IPS-18a (cell line): Measurements from ENCODE around the gene RGS4.
"Not testable (repeated sequence)": the region's sequence is repeated elsewhere in the genome, so short reads cannot be mapped to it uniquely, and the experiment has no call there.

Source experiments
- H3K27ac ChIP-seq: one replicate; pipeline ENCODE4 v1.5.1; 2013; ENCODE audit warnings: low read length
- H3K27me3 ChIP-seq: one replicate; pipeline ENCODE4 v1.6.1; 2013; ENCODE audit warnings: mild to moderate bottlenecking, low read length; ENCODE audit not compliant: control insufficient read depth, insufficient read depth
- H3K36me3 ChIP-seq: one replicate; pipeline ENCODE4 v1.6.1; 2013; ENCODE audit warnings: low read depth, low read length; ENCODE audit not compliant: control insufficient read depth
- H3K4me1 ChIP-seq: one replicate; pipeline ENCODE4 v1.6.1; 2013; ENCODE audit warnings: low read depth, low read length; ENCODE audit not compliant: control insufficient read depth
- H3K4me3 ChIP-seq: one replicate; pipeline ENCODE4 v1.5.1; 2013; ENCODE audit warnings: low read length
- H3K9ac ChIP-seq: one replicate; pipeline ENCODE4 v1.6.1; 2013; ENCODE audit warnings: mild to moderate bottlenecking, low read length, moderate library complexity
- H3K9me3 ChIP-seq: one replicate; pipeline ENCODE4 v1.6.1; 2013; ENCODE audit warnings: low read depth, low read length; ENCODE audit not compliant: control insufficient read depth

RGS4 gene

DNA sequence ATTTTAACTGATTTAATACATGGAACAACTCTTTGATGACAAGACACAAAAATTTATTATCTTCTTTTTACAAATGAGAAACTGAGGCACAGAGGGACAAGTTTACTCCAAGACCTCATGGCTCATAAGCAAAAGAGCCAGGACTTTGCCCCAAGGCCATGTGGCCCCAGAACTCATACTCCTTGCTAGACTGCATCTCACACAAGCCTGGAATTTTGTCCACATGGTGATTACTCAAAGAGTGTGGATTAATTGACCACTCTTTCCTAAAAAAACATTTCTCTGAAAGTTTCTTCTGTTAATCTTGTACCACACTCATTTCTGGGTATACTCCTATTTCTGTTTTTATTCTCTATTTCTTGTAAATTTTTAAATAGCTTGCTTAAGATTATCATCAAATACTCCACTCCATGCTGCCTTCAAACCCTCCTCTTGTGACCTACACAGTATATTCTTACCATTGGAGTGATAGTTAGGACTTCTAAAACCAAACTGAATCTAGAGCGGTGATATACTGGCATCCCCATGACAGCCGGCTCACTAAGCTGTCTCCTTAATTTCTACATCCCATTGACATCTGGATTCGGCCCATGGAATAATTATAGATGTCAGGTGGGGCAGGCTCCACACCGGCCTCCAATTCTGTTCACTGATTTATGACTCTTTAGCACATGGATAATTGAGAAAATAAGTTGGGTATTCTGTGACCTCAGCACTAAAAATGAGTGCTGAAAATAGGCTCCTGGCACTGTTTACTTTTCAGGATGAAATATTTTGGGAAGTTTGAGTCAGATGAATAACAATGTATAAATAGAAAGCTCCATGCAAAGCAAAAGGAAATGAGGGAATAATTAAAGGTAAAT is 16.1 kb downstream of the RGS4 start:
- H3K4me3 ChIP-seq, result no peak overlapping the region

GRCh38 chr1:163085904-163086268 is 16.7 kb downstream of the RGS4 start:
- H3K4me3 ChIP-seq, result no peak overlapping the region
- no peaks in the 10 kb centered on the region for H3K9me3 ChIP-seq
- H3K9ac ChIP-seq, result no peak overlapping the region
- H3K27me3 ChIP-seq, result no peaks in the 10 kb centered on the region
- H3K36me3 ChIP-seq, result no peaks in the 10 kb centered on the region
- H3K4me1 ChIP-seq, result peaks cover 2% of the 10 kb centered on the region
- no peak overlapping the region for H3K27ac ChIP-seq

More for the DNA sequence above, 16.1 kb downstream of the RGS4 start:
- Histone ChIP-seq H3K9me3 (no peaks in the 10 kb centered on the region), H3K9ac (no peak overlapping the region), H3K36me3 (no peaks in the 10 kb centered on the region), H3K4me1 (peaks cover 2% of the 10 kb centered on the region), H3K27ac (no peak overlapping the region), H3K27me3 (no peaks in the 10 kb centered on the region)

DNA sequence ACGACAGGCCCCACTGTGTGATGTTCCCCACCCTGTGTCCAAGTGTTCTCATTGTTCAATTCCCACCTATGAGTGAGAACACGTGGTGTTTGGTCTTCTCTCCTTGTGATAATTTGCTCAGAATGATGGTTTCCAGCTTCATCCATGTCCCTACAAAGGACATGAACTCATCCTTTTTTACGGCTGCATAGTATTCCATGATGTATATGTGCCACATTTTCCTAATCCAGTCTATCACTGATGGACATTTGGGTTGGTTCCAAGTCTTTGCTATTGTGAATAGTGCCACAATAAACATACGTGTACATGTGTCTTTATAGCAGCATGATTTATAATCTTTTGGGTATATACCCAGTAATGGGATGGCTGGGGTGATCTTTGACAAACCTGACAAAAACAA is 20.0 kb downstream of the RGS4 start:
- H3K9ac ChIP-seq, H3K4me3 ChIP-seq, H3K4me1 ChIP-seq, H3K27me3 ChIP-seq, H3K36me3 ChIP-seq, H3K9me3 ChIP-seq, H3K27ac ChIP-seq: not testable (repeated sequence)

GRCh38 chr1:163090321-163090945 is 21.3 kb downstream of the RGS4 start:
- Histone ChIP-seq H3K36me3 (no peaks in the 10 kb centered on the region), H3K27me3 (no peaks in the 10 kb centered on the region), H3K9ac (no peak overlapping the region), H3K27ac (no peak overlapping the region), H3K9me3 (no peaks in the 10 kb centered on the region), H3K4me3 (no peak overlapping the region), H3K4me1 (peaks cover 2% of the 10 kb centered on the region)

- H3K9me3 ChIP-seq, result no peaks in the 10 kb centered on the region
- H3K4me1 ChIP-seq, result no peaks in the 10 kb centered on the region
- no peak overlapping the region for H3K9ac ChIP-seq
- H3K36me3 ChIP-seq, result no peaks in the 10 kb centered on the region
- no peak overlapping the region for H3K4me3 ChIP-seq
- H3K27ac ChIP-seq, result no peak overlapping the region
- no peaks in the 10 kb centered on the region for H3K27me3 ChIP-seq
These were observed 24.0 kb downstream of the RGS4 start for GRCh38 chr1:163093169-163093568.

- no peak overlapping the region for H3K9ac ChIP-seq
- no peaks in the 10 kb centered on the region for H3K9me3 ChIP-seq
- H3K27me3 ChIP-seq, result no peaks in the 10 kb centered on the region
- H3K4me1 ChIP-seq, result no peaks in the 10 kb centered on the region
- no peaks in the 10 kb centered on the region for H3K36me3 ChIP-seq
- H3K4me3 ChIP-seq, result no peak overlapping the region
- no peak overlapping the region for H3K27ac ChIP-seq
These were observed 24.4 kb downstream of the RGS4 start for GRCh38 chr1:163093579-163093978.

- no peaks in the 10 kb centered on the region for H3K9me3 ChIP-seq
- no peak overlapping the region for H3K27ac ChIP-seq
- no peaks in the 10 kb centered on the region for H3K27me3 ChIP-seq
- H3K4me3 ChIP-seq, result no peak overlapping the region
- H3K9ac ChIP-seq, result no peak overlapping the region
- no peaks in the 10 kb centered on the region for H3K4me1 ChIP-seq
- H3K36me3 ChIP-seq, result no peaks in the 10 kb centered on the region
These were observed 25.0 kb downstream of the RGS4 start for GRCh38 chr1:163094182-163094581.

DNA sequence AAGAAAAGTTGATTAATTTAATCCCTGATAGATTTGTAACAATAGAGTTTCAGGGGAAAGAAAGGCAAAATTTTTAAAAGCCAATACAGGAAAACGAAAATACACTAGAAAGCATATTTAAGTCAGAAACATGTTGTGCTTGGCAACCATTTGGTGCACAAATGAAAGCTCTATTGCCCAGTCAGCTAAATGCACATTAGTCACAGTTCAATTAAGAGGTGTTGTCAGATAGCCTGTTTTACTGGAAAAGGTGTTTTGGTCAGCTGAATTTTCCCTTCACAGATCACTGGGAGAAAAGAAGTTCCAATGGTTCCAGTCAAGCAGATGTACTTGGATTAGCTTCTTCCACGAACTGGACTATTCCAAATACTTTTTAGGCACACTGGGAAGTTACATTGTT is 25.4 kb downstream of the RGS4 start:
- H3K9ac ChIP-seq, result no peak overlapping the region
- H3K27me3 ChIP-seq, result no peaks in the 10 kb centered on the region
- no peak overlapping the region for H3K27ac ChIP-seq
- H3K36me3 ChIP-seq, result no peaks in the 10 kb centered on the region
- H3K4me1 ChIP-seq, result no peaks in the 10 kb centered on the region
- no peak overlapping the region for H3K4me3 ChIP-seq
- H3K9me3 ChIP-seq, result no peaks in the 10 kb centered on the region

GRCh38 chr1:163095213-163095612 is 26.1 kb downstream of the RGS4 start:
- no peaks in the 10 kb centered on the region for H3K9me3 ChIP-seq
- no peaks in the 10 kb centered on the region for H3K27me3 ChIP-seq
- H3K4me3 ChIP-seq, result no peak overlapping the region
- no peaks in the 10 kb centered on the region for H3K4me1 ChIP-seq
- H3K9ac ChIP-seq, result no peak overlapping the region
- H3K27ac ChIP-seq, result no peak overlapping the region
- H3K36me3 ChIP-seq, result no peaks in the 10 kb centered on the region

DNA sequence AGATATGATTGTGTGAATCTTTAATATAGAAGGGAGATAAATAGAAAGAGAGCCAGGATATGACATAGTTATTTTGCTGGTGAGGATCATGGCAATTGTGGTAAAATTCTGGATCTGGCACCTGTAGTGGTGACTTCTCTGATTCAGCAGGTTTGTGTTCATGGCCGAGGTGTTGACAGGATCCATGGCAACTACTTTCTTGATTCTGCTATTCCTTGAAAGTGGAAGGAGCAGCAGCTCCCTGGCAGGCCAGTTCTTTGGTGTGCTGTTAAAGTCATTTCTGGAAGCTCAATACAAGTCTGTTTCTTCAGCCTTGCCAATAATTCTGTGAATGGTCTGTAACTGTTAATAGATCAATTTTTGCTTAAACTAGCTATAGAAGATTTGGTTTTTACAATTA is 33.4 kb downstream of the RGS4 start:
- no peaks in the 10 kb centered on the region for H3K36me3 ChIP-seq
- no peaks in the 10 kb centered on the region for H3K9me3 ChIP-seq
- H3K27ac ChIP-seq, result no peak overlapping the region
- no peak overlapping the region for H3K9ac ChIP-seq
- H3K4me3 ChIP-seq, result no peak overlapping the region
- no peaks in the 10 kb centered on the region for H3K4me1 ChIP-seq
- no peaks in the 10 kb centered on the region for H3K27me3 ChIP-seq

DNA sequence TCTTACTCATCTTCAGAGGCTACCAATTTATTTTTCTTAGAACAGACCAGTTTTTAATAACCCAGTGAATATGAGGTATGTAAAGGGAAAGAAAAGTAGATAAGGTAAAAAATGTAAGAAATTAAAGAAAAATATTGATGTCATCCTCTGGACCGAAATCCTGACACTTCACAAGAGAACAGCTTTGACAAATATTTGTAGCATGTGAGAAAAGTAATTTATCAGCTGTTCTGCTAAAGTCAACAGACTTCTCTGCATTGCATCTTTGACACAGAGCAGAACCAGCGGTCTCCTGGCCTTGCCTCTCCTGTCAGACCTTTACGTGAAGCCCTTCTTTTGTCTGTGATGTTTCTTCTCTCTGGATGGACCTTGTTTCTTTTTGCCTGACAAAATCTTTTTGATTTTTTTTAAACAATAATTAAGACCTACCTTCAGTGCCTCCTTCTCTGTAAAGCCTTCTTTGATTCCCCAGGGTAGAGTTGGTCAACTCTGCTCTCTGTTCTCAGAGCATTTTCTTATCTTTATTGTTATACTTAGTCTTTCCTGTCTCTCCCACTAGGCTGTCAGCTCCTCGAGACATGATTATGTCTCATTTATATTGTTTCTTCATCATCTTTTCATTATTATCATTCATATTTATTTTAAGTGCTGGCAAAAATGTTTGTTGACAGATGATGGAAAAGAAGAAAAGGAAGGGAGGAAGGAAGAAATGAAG is 35.4 kb downstream of the RGS4 start:
- H3K9me3 ChIP-seq, result no peaks in the 10 kb centered on the region
- no peak overlapping the region for H3K27ac ChIP-seq
- no peaks in the 10 kb centered on the region for H3K4me1 ChIP-seq
- no peak overlapping the region for H3K9ac ChIP-seq
- no peak overlapping the region for H3K4me3 ChIP-seq
- no peaks in the 10 kb centered on the region for H3K36me3 ChIP-seq
- H3K27me3 ChIP-seq, result no peaks in the 10 kb centered on the region
